CD14-positive monocyte (primary cell): ENCODE results near the gene FGFR3. TPM values are rescaled to one million over a fixed set of nuclear protein-coding genes. Genes with fewer than 3 reads are reported as not detected.

Experiments used
- DNase-seq, 3 donors: peaks; one replicate each; pipeline ENCODE4 v3.0.0-alpha.2; 2011 to 2022
- H2AFZ ChIP-seq: 2 replicates; pipeline ENCODE4 v1.6.0; 2012; ENCODE audit warnings: mild to moderate bottlenecking, low read depth, low read length, inconsistent platforms; ENCODE audit not compliant: insufficient read depth, poor library complexity, severe bottlenecking
- H3K27ac ChIP-seq, 2 donors: 1 replicate in 1 of 2; 2 replicates in 1 of 2; pipeline ENCODE4 v1.5.1; 2012 to 2013; ENCODE audit warnings: low read length in 2 of 2, control low read depth in 1 of 2, inconsistent platforms in 1 of 2, low read depth in 1 of 2, mild to moderate bottlenecking in 1 of 2
- H3K27me3 ChIP-seq, 2 donors: one replicate each; pipeline versions ENCODE4 v1.6.0 to v1.6.1; 2011 to 2013; ENCODE audit warnings: low read length in 2 of 2; ENCODE audit not compliant: control insufficient read depth in 2 of 2, insufficient read depth in 2 of 2
- H3K36me3 ChIP-seq, 2 donors: replicated peaks in 1 of 2; 1 replicate in 1 of 2; 2 replicates in 1 of 2; pipeline versions ENCODE4 v1.5.1 to v1.6.1; 2012 to 2013; ENCODE audit warnings: low read length in 2 of 2, control low read depth in 1 of 2, inconsistent platforms in 1 of 2, mild to moderate bottlenecking in 1 of 2; ENCODE audit not compliant: insufficient read depth in 2 of 2, control insufficient read depth in 1 of 2
- H3K4me1 ChIP-seq, 2 donors: 1 replicate in 1 of 2; 2 replicates in 1 of 2; pipeline versions ENCODE4 v1.5.1 to v1.6.1; 2012 to 2013; ENCODE audit warnings: low read length in 2 of 2, control low read depth in 1 of 2, inconsistent platforms in 1 of 2, mild to moderate bottlenecking in 1 of 2, moderate library complexity in 1 of 2; ENCODE audit not compliant: insufficient read depth in 2 of 2, control insufficient read depth in 1 of 2
- H3K4me2 ChIP-seq: replicated peaks from 2 replicates; pipeline ENCODE3; 2012; ENCODE audit warnings: low read length, moderate library complexity, mild to moderate bottlenecking; ENCODE audit not compliant: poor library complexity, severe bottlenecking; ENCODE audit errors: extremely low read depth
- H3K4me3 ChIP-seq, 3 experiments: fragments of 200-600 bp in 1 of 3; sonication (generic) in 1 of 3; replicated peaks in 1 of 3; 1 replicate in 2 of 3; 2 replicates in 1 of 3; pipeline ENCODE4 v1.5.1; 2011 to 2013; ENCODE audit warnings: low read length in 3 of 3, mild to moderate bottlenecking in 3 of 3, control low read depth in 2 of 3, low read depth in 2 of 3, inconsistent platforms in 1 of 3, moderate library complexity in 1 of 3
- H3K79me2 ChIP-seq: 2 replicates; pipeline ENCODE4 v1.6.0; 2012; ENCODE audit warnings: mild to moderate bottlenecking, control low read depth, inconsistent platforms, low read length, moderate library complexity; ENCODE audit not compliant: insufficient read depth
- H3K9ac ChIP-seq: 2 replicates; pipeline ENCODE4 v1.6.0; 2017; ENCODE audit warnings: low read length, mild to moderate bottlenecking; ENCODE audit not compliant: insufficient read depth, poor library complexity, severe bottlenecking
- H3K9me3 ChIP-seq, 2 donors: replicated peaks in 1 of 2; 1 replicate in 1 of 2; 2 replicates in 1 of 2; pipeline versions ENCODE4 v1.5.1 to v1.6.1; 2012 to 2013; ENCODE audit warnings: low read length in 2 of 2, control low read depth in 1 of 2; ENCODE audit not compliant: control insufficient read depth in 1 of 2, insufficient read depth in 1 of 2
- H4K20me1 ChIP-seq: 2 replicates; pipeline ENCODE4 v1.6.0; 2012; ENCODE audit warnings: mild to moderate bottlenecking, low read length, control low read depth, moderate library complexity; ENCODE audit not compliant: insufficient read depth
- H3K27ac Mint-ChIP-seq, 7 donors: one replicate each; pipeline ENCODE4 v1.8.0; 2020; ENCODE audit warnings: mild to moderate bottlenecking in 7 of 7, mixed read lengths in 7 of 7, moderate library complexity in 6 of 7, inconsistent platforms in 2 of 7
- H3K27me3 Mint-ChIP-seq, 3 donors: one replicate each; pipeline ENCODE4 v1.8.0; 2021 to 2022; ENCODE audit warnings: low read depth in 3 of 3, mild to moderate bottlenecking in 3 of 3, mixed read lengths in 3 of 3, moderate library complexity in 3 of 3, inconsistent platforms in 1 of 3
- H3K36me3 Mint-ChIP-seq, 2 donors: one replicate each; pipeline ENCODE4 v1.8.0; 2020; ENCODE audit warnings: mixed read lengths in 2 of 2, inconsistent platforms in 1 of 2, mild to moderate bottlenecking in 1 of 2
- H3K4me1 Mint-ChIP-seq: one replicate; pipeline ENCODE4 v1.8.0; 2020; ENCODE audit warnings: mild to moderate bottlenecking, mixed read lengths
- H3K4me3 Mint-ChIP-seq, 2 donors: one replicate each; pipeline ENCODE4 v1.8.0; 2020; ENCODE audit warnings: mild to moderate bottlenecking in 2 of 2, mixed read lengths in 2 of 2, moderate library complexity in 1 of 2
- H3K9me3 Mint-ChIP-seq, 7 donors: one replicate each; pipeline ENCODE4 v1.8.0; 2020 to 2022; ENCODE audit warnings: mixed read lengths in 7 of 7, mild to moderate bottlenecking in 6 of 7, moderate library complexity in 6 of 7, inconsistent platforms in 2 of 7
- CTCF ChIP-seq: fragments of 200-600 bp; IDR thresholded peaks from one replicate; pipeline ENCODE4 v1.8.0; 2022; ENCODE audit warnings: antibody characterized with exemption, mild to moderate bottlenecking
- WGBS: methylation state at CpG from one replicate; pipeline ENCODE4 v1.1.5; 2013; ENCODE audit warnings: missing lambda C conversion rate; ENCODE audit not compliant: insufficient coverage; 5-methylcytosine and 5-hydroxymethylcytosine counted together
- intact Hi-C, 2 donors: fragments of 100-400 bp; cut with micrococcal nuclease; formaldehyde crosslinking; loops; one replicate each; pipeline versions ENCODE4 v1.15.0 to v1.15.1; 2023
- polyA plus RNA-seq, 3 donors: library from polyadenylated mRNA; depleted of rRNA in 1 of 3; unstranded in 2 of 3; stranded (reverse) in 1 of 3; fragments of 300-500 nt in 2 of 3; fragments of >200 nt in 1 of 3; fragmentation: Illumina TruSeq in 2 of 3; gene quantifications; 1 replicate in 2 of 3; 2 replicates in 1 of 3; pipeline ENCODE4 v1.2.3, GENCODE V29; 2012 to 2021

The FGFR3 gene
- polyA plus RNA-seq, 3 donors: 0.07 TPM; not detected in 2

- H3K27ac Mint-ChIP-seq: no peak overlapping the region
- H3K4me3 Mint-ChIP-seq: no peak overlapping the region
Measured at GRCh38 chr4:1832690-1833089, 39.6 kb downstream of the FGFR3 start.

GRCh38 chr4:1833307-1834046, 40.4 kb downstream of the FGFR3 start:
- Mint-ChIP-seq H3K9me3 (peaks cover 0 to 2% (median 0%) of the 10 kb centered on the region in 7 donors), H3K27ac (peak overlapping the region in 2 of 7 donors; percentile 30 to 41), H3K4me3 (no peak overlapping the region), H3K36me3 (peaks cover 72 to 86% of the 10 kb centered on the region in 2 donors), H3K4me1 (peaks cover 4% of the 10 kb centered on the region), H3K27me3 (peaks cover 0 to 1% (median 1%) of the 10 kb centered on the region in 3 donors)
- Histone ChIP-seq H3K4me2 (no peak overlapping the region), H3K79me2 (no peaks in the 10 kb centered on the region), H3K9me3 (no peaks in the 10 kb centered on the region), H3K27ac (no peak overlapping the region), H3K4me1 (no peaks in the 10 kb centered on the region), H3K27me3 (no peaks in the 10 kb centered on the region), H2AFZ (no peak overlapping the region), H3K36me3 (peaks cover 59 to 90% of the 10 kb centered on the region in 2 donors), H3K9ac (no peak overlapping the region), H3K4me3 (no peak overlapping the region), H4K20me1 (no peaks in the 10 kb centered on the region)
- TF ChIP-seq CTCF: no peak
- intact Hi-C loops: no loop called here
- DNase-seq: no peak
- WGBS: 95% methylated on average over 13 of the region's 14 CpGs

More at GRCh38 chr4:1832690-1833089, 39.6 kb downstream of the FGFR3 start:
- Mint-ChIP-seq H3K36me3 (peaks cover 69 to 78% of the 10 kb centered on the region in 2 donors), H3K9me3 (peaks cover 0 to 2% (median 0%) of the 10 kb centered on the region in 7 donors), H3K27me3 (peaks cover 0 to 1% (median 1%) of the 10 kb centered on the region in 3 donors), H3K4me1 (peaks cover 4% of the 10 kb centered on the region)
- Histone ChIP-seq H3K4me2 (no peak overlapping the region), H3K9ac (no peak overlapping the region), H3K4me1 (no peaks in the 10 kb centered on the region), H3K36me3 (peaks cover 56 to 82% of the 10 kb centered on the region in 2 donors), H3K9me3 (no peaks in the 10 kb centered on the region), H4K20me1 (no peaks in the 10 kb centered on the region), H3K79me2 (no peaks in the 10 kb centered on the region), H2AFZ (no peak overlapping the region), H3K27ac (no peak overlapping the region), H3K27me3 (no peaks in the 10 kb centered on the region), H3K4me3 (no peak overlapping the region)
- 95% methylated on average over 18 of the region's 18 CpGs for WGBS
- DNase-seq: no peak
- no peak for TF ChIP-seq CTCF
- intact Hi-C loops: no loop called here
